Mesenchymal stem cell (in vitro differentiated cells and primary cell): ENCODE data around the gene GTPBP2.
A peak's percentile ranks its signal among the peaks of the same experiment; 100 is the strongest.

Experiments used
- DNase-seq: peaks from one replicate; pipeline ENCODE4 v3.0.0-alpha.2; 2013
- H2AFZ ChIP-seq: one replicate; pipeline ENCODE4 v1.6.1; 2013; ENCODE audit warnings: low read depth, mild to moderate bottlenecking, control low read depth, inconsistent platforms, low read length, moderate library complexity
- H2AK5ac ChIP-seq: 2 replicates; pipeline ENCODE4 v1.6.1; 2013; ENCODE audit warnings: low read length, moderate library complexity, mild to moderate bottlenecking, inconsistent platforms; ENCODE audit not compliant: severe bottlenecking
- H2BK120ac ChIP-seq: one replicate; pipeline ENCODE4 v1.6.1; 2013; ENCODE audit warnings: low read depth, mild to moderate bottlenecking, inconsistent platforms, low read length, moderate library complexity
- H2BK12ac ChIP-seq, 2 experiments: one replicate each; pipeline ENCODE4 v1.6.1; 2013; ENCODE audit warnings: inconsistent platforms in 2 of 2, low read length in 2 of 2, mild to moderate bottlenecking in 2 of 2, moderate library complexity in 2 of 2, control low read depth in 1 of 2
- H2BK15ac ChIP-seq: one replicate; pipeline ENCODE4 v1.6.1; 2013; ENCODE audit warnings: mild to moderate bottlenecking, low read depth, inconsistent platforms; ENCODE audit not compliant: poor library complexity, severe bottlenecking
- H2BK5ac ChIP-seq: 2 replicates; pipeline ENCODE4 v1.6.1; 2013; ENCODE audit warnings: low read depth, mild to moderate bottlenecking, low read length, control low read depth, inconsistent platforms; ENCODE audit not compliant: poor library complexity, severe bottlenecking
- H3K14ac ChIP-seq, 2 experiments: one replicate each; pipeline ENCODE4 v1.6.1; 2013; ENCODE audit warnings: inconsistent platforms in 2 of 2, low read length in 2 of 2, control low read depth in 1 of 2, mild to moderate bottlenecking in 1 of 2, moderate library complexity in 1 of 2
- H3K18ac ChIP-seq, 2 experiments: one replicate each; pipeline ENCODE4 v1.6.1; 2013; ENCODE audit warnings: inconsistent platforms in 2 of 2, low read length in 2 of 2, control low read depth in 1 of 2, low read depth in 1 of 2, mild to moderate bottlenecking in 1 of 2
- H3K23ac ChIP-seq, 2 experiments: one replicate each; pipeline ENCODE4 v1.6.1; 2013; ENCODE audit warnings: inconsistent platforms in 2 of 2, low read length in 2 of 2, mild to moderate bottlenecking in 2 of 2, moderate library complexity in 2 of 2, control low read depth in 1 of 2
- H3K27ac ChIP-seq: 2 replicates; pipeline ENCODE4 v1.5.1; 2013; ENCODE audit warnings: mild to moderate bottlenecking, moderate library complexity, low read length, control low read depth, inconsistent platforms; ENCODE audit not compliant: poor library complexity, severe bottlenecking
- H3K27me3 ChIP-seq, 2 experiments: 2 replicates each; pipeline versions ENCODE4 v1.6.1 to v1.7.0; 2013; ENCODE audit warnings: low read length in 2 of 2, mild to moderate bottlenecking in 2 of 2, moderate library complexity in 2 of 2, control low read depth in 1 of 2, inconsistent platforms in 1 of 2; ENCODE audit not compliant: control insufficient read depth in 1 of 2, insufficient read depth in 1 of 2
- H3K36me3 ChIP-seq, 2 experiments: 2 replicates each; pipeline versions ENCODE4 v1.6.1 to v1.7.0; 2013; ENCODE audit warnings: low read length in 2 of 2, control low read depth in 1 of 2, inconsistent platforms in 1 of 2, low read depth in 1 of 2, mild to moderate bottlenecking in 1 of 2; ENCODE audit not compliant: insufficient read depth in 2 of 2, control insufficient read depth in 1 of 2
- H3K4ac ChIP-seq, 2 experiments: one replicate each; pipeline ENCODE4 v1.6.1; 2013; ENCODE audit warnings: inconsistent platforms in 2 of 2, low read length in 2 of 2, mild to moderate bottlenecking in 2 of 2, moderate library complexity in 2 of 2, control low read depth in 1 of 2, low read depth in 1 of 2
- H3K4me1 ChIP-seq: 2 replicates; pipeline ENCODE4 v1.6.1; 2013; ENCODE audit warnings: low read depth, low read length, control low read depth; ENCODE audit not compliant: control insufficient read depth, insufficient read depth
- H3K4me2 ChIP-seq: 2 replicates; pipeline ENCODE4 v1.6.1; 2013; ENCODE audit warnings: low read length, mild to moderate bottlenecking, inconsistent platforms; ENCODE audit not compliant: poor library complexity, severe bottlenecking
- H3K4me3 ChIP-seq, 2 experiments: 2 replicates each; pipeline versions ENCODE4 v1.5.1 to v1.7.0; 2013; ENCODE audit warnings: low read length in 2 of 2, mild to moderate bottlenecking in 2 of 2, control low read depth in 1 of 2, low read depth in 1 of 2; ENCODE audit not compliant: insufficient read depth in 1 of 2
- H3K79me1 ChIP-seq: replicated peaks from 2 replicates; pipeline ENCODE4 v1.6.1; 2013; ENCODE audit warnings: mild to moderate bottlenecking, control low read depth, low read length, inconsistent platforms; ENCODE audit not compliant: poor library complexity, severe bottlenecking
- H3K9ac ChIP-seq: 2 replicates; pipeline ENCODE4 v1.7.0; 2013; ENCODE audit warnings: mild to moderate bottlenecking, low read length, moderate library complexity
- H3K9me3 ChIP-seq: 2 replicates; pipeline ENCODE4 v1.7.0; 2013; ENCODE audit warnings: mild to moderate bottlenecking, low read length; ENCODE audit not compliant: control insufficient read depth
- H4K8ac ChIP-seq: one replicate; pipeline ENCODE4 v1.6.1; 2013; ENCODE audit warnings: inconsistent platforms, mild to moderate bottlenecking, low read length, moderate library complexity
- H4K91ac ChIP-seq: one replicate; pipeline ENCODE4 v1.6.1; 2013; ENCODE audit warnings: mild to moderate bottlenecking, low read length, inconsistent platforms
- WGBS: methylation state at CpG from one replicate; pipeline ENCODE4 v1.1.7; 2013; ENCODE audit warnings: mixed read lengths; 5-methylcytosine and 5-hydroxymethylcytosine counted together

Gene GTPBP2

DNA sequence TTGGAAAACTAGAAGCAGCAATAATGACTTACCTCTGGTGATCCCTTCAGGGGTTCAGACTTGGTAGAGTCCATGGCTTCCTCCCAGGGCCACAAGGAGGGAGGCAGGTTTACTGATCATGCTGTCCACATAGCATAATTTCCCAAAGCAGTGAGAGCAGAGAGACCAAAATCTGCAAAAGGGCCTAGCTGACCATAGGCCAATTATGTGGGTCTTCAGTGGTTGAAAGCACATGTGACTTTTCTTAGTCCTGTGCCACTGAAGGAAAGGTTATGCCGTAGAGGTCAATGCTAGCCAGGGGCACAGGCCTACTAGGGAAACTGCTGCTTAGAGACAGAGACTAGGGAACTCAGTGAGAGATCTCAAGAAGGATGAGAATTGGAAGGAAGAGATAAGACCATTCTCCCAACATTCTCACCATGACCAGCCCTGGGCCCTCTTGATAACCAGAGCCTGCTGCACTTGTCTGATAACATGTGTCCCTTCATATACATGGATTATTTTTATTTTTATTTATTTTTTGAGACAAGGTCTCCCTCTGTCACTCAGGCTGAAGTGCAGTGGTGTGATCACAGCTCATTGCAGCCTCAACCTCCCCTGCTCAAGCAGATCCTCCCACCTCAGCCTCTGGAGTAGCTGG, 2.0 kb upstream of the GTPBP2 start:
- peaks cover 2 to 3% of the 10 kb centered on the region in 2 experiments for H3K36me3 ChIP-seq
- DNase-seq = no peak
- H3K4ac ChIP-seq = peak overlapping the region in 1 of 2 experiments; percentile 74
- H3K27me3 ChIP-seq = no peaks in the 10 kb centered on the region
- peaks cover 20% of the 10 kb centered on the region for H3K4me1 ChIP-seq
- H3K18ac ChIP-seq = peak overlapping the region in 1 of 2 experiments; percentile 64
- H2BK12ac ChIP-seq = no peak overlapping the region
- H2AK5ac ChIP-seq = peak overlapping the region; percentile 16
- H3K4me2 ChIP-seq = no peak overlapping the region
- H3K27ac ChIP-seq = no peak overlapping the region
- H3K79me1 ChIP-seq = peaks cover 3% of the 10 kb centered on the region
- H2BK5ac ChIP-seq = no peak overlapping the region
- H4K8ac ChIP-seq = peak overlapping the region; percentile 12
- H3K14ac ChIP-seq = no peak overlapping the region
- WGBS = 100% methylated on average over 1 of the region's 1 CpG
- no peak overlapping the region for H2BK120ac ChIP-seq
- peak overlapping the region; percentile 1 for H2AFZ ChIP-seq
- peak overlapping the region; percentile 17 for H2BK15ac ChIP-seq
- no peak overlapping the region for H3K4me3 ChIP-seq
- H4K91ac ChIP-seq = no peak overlapping the region
- no peaks in the 10 kb centered on the region for H3K9me3 ChIP-seq
- H3K9ac ChIP-seq = no peak overlapping the region
- H3K23ac ChIP-seq = no peak overlapping the region

DNA sequence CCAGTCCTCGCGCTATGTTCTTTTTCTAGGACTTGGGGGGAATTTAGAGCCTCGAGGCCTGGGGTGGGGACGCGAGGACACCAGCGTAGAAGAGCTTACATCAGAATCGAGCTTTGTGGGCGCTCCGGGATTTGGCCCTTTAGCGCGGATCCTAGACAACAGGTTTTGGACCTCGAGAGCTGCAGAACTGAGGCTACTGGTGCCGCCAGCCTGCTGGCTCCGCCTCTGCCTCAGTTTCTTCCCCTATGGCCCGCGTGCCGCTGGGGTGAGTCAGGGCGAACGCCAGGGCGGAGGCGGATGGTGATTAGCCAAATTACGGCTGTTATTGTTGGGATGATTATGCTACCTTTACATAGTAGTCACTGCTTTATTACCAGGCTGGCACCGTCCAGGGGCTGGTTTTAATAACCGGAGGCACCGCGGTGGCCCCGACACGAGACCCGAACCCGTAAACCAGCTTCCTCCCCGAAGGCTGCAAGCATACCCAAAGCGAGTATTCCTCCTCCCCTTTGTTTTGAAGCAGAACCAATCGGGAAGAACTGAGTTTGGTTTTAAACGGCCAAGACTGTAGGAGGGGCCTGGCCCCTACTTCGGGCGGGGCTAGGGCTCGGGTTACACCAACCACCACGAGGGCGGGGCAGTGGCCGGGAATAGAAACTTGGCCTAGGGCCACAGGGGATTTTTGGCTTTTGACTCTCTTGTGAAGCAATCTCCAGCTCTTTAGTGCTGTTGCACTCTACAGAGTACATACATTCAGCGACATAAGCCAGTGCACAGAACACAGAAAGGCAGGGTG, 639 bp upstream of the GTPBP2 start:
- H2BK120ac ChIP-seq = peak overlapping the region; percentile 74
- H4K8ac ChIP-seq = peak overlapping the region; percentile 87
- peaks cover 16 to 17% of the 10 kb centered on the region in 2 experiments for H3K36me3 ChIP-seq
- H3K23ac ChIP-seq = no peak overlapping the region
- H3K4me2 ChIP-seq = peak overlapping the region; percentile 91
- H3K14ac ChIP-seq = peak overlapping the region in 1 of 2 experiments; percentile 97
- peak overlapping the region; percentile 96 to 99 for H3K18ac ChIP-seq
- H3K4ac ChIP-seq = peak overlapping the region; percentile 97 to 100
- H2BK12ac ChIP-seq = peak overlapping the region; percentile 12 to 75
- H3K9ac ChIP-seq = peak overlapping the region; percentile 94
- H3K4me3 ChIP-seq = peak overlapping the region; percentile 65 to 87
- peak; percentile 99 for DNase-seq
- H2AFZ ChIP-seq = peak overlapping the region; percentile 7
- H4K91ac ChIP-seq = peak overlapping the region; percentile 85
- H3K4me1 ChIP-seq = peaks cover 16% of the 10 kb centered on the region
- H3K79me1 ChIP-seq = peaks cover 15% of the 10 kb centered on the region
- H3K27me3 ChIP-seq = no peaks in the 10 kb centered on the region
- H2BK15ac ChIP-seq = peak overlapping the region; percentile 89
- H3K9me3 ChIP-seq = no peaks in the 10 kb centered on the region
- under 1% methylated on average over 34 of the region's 41 CpGs for WGBS
- no peak overlapping the region for H2BK5ac ChIP-seq
- peak overlapping the region; percentile 29 for H2AK5ac ChIP-seq
- peak overlapping the region; percentile 96 for H3K27ac ChIP-seq

DNA sequence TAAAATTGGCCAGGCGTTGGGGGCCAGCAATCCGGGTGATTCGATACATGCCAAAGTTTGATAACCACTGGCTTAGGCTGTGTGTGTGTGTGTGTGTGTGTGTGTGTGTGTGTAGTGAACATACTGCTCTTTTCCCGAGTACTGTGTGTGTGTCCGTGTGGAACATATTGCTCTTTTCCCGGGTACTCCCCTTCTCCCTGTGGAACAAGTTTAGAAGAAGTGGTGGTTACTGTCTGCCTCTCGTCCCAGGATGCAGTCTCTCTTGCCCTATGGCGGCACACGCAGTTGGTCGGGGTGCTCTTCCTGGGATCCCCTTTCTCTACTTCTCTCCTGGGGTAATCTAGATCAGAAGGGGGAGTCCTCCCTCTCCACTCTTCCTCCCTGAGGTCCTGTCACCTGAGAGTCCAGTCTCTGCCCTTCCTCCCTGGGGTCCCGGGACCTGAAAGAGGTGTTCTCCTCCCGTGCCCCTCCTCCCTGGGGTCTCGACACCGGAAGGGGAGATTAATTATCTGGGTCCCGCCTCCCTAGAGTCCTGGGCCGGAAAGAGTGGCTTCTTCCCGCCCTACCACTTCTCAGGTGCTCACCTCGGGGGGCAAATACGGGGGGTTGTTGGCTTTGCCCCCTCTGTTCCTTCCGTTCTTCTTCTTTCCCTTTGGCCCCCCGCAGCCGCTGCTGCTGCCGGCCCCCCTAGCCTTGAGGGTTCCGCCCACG, 516 bp downstream of the GTPBP2 start:
- Histone ChIP-seq H3K23ac (peak overlapping the region in 1 of 2 experiments; percentile 54), H3K14ac (peak overlapping the region in 1 of 2 experiments; percentile 79), H3K36me3 (peaks cover 28 to 29% of the 10 kb centered on the region in 2 experiments), H2BK120ac (peak overlapping the region; percentile 88), H3K79me1 (peaks cover 25% of the 10 kb centered on the region), H2AK5ac (peak overlapping the region; percentile 9), H3K9me3 (no peaks in the 10 kb centered on the region), H2BK15ac (peak overlapping the region; percentile 38), H2BK12ac (peak overlapping the region in 1 of 2 experiments; percentile 48), H4K8ac (peak overlapping the region; percentile 86), H3K27me3 (no peaks in the 10 kb centered on the region), H3K27ac (peak overlapping the region; percentile 70), H4K91ac (peak overlapping the region; percentile 90), H2BK5ac (peak overlapping the region; percentile 92), H3K4me3 (peak overlapping the region; percentile 79 to 96), H3K4me1 (peaks cover 16% of the 10 kb centered on the region), H3K9ac (peak overlapping the region; percentile 99), H3K4me2 (peak overlapping the region; percentile 85), H2AFZ (no peak overlapping the region), H3K18ac (peak overlapping the region; percentile 93 to 98), H3K4ac (peak overlapping the region; percentile 16 to 95)
- WGBS = 12% methylated on average over 19 of the region's 25 CpGs
- DNase-seq = peak; percentile 69
